HUDEP-2 (cell line): ENCODE results near the gene APC2.
"Not testable (repeated sequence)": the region's sequence is repeated elsewhere in the genome, so short reads cannot be mapped to it uniquely, and the experiment has no call there.

Source experiments
- DNase-seq, 76 experiments: peaks; one replicate each; lab custom pipeline; 2025; ENCODE audit not compliant: unreplicated experiment in 76 of 76; lab: John Stamatoyannopoulos, UW

The APC2 gene

DNA sequence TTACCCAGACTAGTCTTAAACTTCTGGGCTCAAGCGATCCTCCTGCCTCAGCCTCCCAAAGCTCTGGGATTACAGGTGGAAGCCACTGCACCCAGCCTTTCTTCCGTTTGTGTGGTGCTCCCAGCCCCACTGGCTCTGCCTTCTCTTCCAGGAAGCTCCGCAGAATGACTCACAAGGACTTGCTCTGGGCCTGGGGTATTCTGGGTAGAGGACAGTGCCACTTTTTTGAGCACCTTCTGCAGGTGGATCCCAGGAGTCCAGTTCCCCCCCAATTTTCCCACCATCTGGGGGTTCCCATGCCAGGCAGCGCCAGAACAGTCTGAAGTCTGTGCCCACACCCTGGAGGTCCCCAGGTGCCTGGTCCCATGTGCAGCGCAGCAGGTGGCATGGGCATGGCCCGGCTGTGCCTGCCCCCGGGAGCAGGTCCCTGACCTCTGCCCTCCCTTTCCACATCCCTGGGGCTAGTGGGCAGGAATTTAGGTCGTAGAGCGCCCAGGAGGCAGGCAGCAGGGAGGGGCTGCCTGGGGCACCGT is 42.6 kb downstream of the APC2 start:
- peak in 5 of 76 experiments; percentile 16 to 41 (median 27) for DNase-seq

DNA sequence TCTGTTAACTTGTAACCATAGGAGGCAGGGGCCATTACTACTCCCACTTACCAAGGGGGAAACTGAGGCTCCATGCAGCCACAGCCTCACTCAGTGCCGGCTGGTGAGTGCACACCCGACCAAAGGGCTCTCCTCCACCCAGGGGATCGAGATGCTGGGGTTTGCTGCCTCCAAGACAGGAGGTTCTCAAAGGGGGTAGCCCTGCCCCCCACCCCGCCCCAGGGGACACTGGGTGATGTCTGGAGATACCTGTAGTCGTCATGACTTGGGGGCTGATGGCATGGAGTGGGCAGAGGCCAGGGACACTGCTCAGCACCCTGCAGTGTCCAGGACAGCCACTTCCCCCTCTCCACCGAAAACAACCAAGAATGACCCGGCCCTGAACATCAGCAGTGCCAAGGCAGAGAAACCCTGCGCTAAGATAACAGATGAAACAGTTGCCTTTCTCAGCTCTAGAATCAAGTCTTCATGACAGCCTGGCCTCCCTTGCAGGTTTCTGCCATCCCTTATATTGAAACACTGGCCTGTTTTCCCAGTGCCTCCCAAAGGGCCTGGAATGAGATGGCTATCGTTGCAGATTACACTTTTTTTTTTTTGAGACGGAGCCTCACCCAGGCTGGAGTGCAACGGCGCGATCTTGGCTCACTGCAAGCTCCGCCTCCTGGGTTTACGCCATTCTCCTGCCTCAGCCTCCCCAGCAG is 44.3 kb downstream of the APC2 start:
- DNase-seq, result peak in 7 of 76 experiments; percentile 13 to 38 (median 28)

DNA sequence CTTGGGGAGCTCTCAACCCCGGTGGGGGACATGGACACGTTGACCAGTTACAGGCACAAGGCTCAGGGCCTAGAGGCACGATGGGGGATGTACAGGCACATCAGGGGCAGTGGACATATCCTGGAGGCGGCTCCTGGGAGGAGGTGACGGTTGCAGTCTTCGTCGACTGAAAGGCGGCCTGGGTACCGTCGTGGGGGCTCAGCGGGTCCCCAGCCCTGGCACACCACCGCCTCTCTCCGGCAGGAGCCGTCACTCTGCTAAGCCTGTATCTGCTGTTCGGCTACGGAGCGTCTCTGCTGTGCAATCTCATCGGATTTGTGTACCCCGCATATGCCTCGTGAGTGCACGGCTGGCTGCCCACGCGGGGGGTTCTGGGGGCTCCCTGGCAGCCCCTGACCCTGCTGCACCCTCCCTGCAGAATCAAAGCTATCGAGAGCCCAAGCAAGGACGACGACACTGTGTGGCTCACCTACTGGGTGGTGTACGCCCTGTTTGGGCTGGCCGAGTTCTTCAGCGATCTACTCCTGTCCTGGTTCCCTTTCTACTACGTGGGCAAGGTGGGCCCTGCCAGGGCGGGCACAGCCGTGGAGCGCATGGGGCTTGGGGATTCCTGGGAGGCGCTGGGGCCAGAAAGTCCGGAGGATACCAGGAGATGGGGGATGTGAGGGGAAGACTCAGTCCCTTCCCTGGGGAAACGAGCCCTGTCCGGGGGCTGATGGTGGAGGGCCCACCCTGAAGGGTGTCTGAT is 45.3 kb downstream of the APC2 start:
- DNase-seq, result no peak

DNA sequence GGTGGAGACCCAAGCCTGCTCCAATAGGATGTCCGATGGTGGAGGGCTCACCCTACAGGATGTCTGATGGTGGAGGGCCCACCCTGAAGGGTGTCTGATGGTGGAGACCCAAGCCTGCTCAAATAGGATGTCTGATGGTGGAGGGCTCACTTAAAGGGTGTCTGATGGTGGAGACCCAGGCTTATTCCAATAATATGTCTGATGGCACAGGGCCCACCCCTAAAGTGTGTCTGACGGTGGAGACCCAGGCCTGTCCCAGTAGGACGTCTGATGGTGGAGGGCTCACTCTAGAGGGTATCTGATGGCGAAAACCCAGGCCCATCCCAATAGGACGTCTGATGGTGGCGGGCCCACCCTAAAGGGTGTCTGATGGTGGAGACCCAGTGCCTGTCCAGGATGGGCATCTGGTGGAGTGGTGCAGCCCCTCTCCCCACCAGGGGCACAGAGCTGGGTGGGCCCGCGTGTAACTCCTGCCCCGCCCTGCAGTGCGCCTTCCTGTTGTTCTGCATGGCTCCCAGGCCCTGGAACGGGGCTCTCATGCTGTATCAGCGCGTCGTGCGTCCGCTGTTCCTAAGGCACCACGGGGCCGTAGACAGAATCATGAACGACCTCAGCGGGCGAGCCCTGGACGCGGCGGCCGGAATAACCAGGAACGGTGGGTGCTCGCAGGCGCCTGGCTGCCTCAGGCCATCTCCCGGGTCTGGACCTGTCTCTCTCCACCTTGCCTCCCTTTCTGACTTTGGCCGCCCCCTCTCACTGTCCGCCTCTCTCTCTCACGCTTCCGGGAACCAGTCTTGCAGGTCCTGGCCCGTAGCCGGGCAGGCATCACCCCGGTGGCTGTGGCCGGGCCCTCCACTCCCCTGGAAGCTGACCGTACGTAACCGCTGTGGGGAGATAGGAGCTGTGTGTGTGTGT is 46.1 kb downstream of the APC2 start:
- DNase-seq, result no peak

DNA sequence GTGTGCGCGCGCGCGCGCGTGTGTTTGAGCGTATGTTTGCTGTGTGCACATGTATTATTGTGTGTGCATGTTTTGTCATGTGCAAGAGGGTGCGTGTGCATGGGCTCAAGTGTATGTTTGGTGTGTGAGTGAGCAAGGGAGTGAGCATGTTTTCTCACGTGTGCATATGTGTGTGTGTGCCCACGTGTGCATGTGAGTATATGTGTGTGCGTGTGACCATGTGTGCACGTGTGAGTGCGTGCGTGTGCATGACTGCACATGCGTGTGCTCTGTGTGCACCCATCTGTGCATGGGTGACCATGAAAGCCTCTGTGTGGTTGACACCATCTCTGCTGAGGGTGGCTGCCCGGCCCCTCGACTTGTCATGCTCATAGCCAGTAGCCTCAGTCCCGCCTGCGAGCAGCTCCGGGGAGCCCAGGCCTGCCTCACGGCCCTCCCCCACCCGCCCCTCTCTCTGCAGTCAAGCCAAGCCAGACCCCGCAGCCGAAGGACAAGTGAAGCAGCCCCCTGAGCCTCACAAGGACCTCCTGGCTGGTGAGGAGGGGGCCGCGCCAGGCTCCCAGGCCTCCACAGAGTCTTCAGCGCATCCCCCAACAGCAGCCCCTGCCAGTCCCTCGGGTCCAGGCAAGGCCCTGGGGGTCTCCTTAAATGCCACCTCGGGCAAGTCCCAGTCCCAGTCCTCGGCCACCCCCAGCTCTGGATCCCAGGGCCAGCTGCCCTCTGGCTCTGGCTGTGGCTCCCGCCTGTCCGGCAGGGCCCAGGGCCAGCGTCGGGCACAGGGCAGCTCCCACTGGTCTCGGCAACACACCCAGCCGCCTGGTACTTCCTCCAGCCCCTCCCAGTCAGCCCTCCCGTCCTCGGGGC is 47.0 kb downstream of the APC2 start:
- no peak for DNase-seq

DNA sequence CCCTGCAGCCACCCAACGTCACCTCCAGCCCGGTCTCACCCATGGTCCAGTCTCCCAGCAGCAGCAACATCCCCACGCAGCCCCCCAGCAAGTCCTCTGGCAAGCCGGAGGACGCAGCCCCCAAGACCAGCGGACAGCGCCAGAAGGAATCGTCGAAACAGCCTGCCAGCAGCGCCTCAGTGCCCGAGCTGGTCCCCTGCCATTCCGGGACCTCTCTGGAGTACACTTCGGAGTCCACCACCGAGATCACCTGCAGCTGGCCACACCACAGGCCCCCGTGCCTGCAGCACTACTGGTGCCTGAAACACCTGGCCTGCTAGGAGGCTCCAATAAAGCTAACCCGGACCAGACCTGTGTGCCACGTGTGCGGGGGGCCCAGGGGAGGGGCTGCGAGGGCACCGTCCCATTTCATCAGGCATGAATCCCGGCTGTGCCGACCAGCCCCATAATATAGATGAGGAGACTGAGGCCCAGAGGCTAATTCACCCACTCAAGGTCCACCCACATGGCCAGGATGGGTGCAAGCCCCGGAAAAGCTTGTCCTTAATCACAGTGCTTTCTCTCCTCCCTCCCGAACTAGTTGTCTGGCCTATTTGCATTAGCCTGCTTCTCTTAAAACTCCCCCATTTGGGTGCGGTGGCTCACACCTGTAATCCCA is 47.8 kb downstream of the APC2 start:
- no peak for DNase-seq

DNA sequence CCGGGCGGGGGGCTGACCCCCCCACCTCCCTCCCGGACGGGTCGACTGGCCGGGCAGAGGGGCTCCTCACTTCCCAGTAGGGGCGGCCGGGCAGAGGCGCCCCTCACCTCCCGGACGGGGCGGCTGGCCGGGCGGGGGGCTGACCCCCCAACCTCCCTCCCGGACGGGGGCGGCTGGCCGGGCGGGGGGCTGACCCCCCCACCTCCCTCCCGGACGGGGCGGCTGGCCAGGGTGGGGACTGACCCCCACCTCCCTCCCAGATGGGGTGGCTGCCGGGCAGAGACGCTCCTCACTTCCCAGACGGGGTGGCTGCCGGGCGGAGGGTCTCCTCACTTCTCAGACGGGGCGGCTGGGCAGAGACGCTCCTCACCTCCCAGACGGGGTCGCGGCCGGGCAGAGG is 49.3 kb downstream of the APC2 start:
- DNase-seq, result not testable (repeated sequence)

DNA sequence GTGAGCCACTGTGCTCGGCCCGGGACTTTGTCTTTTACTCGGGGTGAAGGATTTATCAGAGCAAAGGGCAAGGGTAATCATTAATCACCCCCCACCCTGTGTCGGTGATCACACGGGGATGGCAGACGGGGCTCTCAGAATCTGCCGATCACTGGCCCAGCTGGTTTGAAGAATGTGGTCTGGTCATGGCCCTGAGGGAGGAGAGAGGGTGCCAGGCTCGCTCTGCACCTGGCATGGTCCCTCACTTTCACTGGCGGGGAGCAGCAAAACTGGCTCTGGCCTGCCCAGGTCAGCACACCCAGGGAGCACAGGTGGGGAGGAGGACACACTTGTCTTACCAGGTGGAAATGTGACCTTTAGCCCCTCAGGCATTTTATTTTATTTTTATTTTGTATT is 51.3 kb downstream of the APC2 start:
- DNase-seq, result no peak

DNA sequence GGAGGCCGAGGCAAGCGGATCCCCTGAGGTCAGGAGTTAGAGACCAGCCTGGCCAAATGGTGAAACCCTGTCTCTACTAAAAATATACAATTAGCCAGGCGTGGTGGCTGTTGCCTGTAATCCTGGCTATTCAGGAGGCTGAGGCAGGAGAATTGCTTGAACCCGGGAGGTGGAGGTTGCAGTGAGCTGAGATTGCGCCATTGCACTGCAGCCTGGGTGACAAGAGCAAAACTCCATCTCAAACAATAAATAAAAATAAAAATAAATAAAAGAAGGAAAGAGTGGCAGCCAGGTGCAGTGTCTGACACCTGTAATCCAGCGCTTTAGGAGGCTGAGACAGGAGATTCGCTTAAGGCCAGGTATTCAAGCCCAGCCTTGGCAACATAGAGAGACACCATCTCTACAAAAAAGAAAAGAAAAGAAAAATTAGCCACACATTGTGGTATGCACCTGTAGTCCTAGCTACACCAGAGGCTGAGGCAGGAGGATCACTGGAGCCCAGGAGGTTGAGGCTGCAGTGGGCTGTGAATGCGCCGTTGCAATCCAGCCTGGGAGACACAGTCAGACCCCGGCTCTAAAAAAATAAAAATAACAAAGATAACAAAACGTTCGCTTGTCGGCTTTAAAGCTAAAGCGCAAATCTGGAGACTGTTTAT is 52.6 kb downstream of the APC2 start:
- no peak for DNase-seq

DNA sequence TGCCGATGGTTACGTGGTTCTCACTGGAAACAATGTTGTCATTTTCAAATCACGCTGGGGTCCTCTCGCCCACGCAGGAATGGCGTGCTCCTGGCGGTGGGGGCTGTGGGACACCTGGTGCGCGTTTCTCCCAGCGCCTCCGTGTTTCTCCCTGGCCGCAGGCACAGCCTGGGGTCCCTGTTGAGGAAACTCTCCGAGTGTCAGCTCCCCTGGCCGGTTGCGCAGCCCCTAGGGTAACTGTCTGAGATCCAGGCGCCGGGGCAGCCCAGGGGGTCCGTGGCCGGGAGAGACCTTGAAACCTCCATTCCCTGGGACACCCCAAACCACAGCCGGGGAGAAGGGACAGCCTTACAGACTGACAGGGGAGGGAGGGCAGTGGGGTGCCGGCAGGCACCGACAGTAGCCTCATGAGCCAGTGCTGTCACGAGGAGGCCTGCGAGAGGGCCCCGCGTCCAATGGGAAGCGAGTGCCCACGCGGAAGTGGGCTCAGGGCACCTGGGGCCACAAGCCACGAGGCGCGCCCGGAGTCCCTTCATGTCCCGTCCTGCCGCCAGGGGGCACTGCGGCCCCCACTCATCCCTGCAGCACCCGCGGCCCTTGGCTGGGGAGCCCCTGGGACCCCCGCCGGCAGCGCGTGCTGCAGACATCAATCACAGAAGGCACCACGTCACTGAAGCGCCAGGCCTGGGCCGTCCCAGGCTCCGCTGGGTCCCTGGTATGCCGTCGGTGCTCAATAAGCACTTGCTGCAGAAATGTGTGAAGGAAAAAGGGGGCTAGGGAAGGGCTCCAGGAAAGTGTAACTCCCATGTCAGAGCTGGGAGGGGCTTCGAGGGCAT is 53.4 kb downstream of the APC2 start:
- DNase-seq, result peak in 63 of 76 experiments; percentile 18 to 83 (median 66)

DNA sequence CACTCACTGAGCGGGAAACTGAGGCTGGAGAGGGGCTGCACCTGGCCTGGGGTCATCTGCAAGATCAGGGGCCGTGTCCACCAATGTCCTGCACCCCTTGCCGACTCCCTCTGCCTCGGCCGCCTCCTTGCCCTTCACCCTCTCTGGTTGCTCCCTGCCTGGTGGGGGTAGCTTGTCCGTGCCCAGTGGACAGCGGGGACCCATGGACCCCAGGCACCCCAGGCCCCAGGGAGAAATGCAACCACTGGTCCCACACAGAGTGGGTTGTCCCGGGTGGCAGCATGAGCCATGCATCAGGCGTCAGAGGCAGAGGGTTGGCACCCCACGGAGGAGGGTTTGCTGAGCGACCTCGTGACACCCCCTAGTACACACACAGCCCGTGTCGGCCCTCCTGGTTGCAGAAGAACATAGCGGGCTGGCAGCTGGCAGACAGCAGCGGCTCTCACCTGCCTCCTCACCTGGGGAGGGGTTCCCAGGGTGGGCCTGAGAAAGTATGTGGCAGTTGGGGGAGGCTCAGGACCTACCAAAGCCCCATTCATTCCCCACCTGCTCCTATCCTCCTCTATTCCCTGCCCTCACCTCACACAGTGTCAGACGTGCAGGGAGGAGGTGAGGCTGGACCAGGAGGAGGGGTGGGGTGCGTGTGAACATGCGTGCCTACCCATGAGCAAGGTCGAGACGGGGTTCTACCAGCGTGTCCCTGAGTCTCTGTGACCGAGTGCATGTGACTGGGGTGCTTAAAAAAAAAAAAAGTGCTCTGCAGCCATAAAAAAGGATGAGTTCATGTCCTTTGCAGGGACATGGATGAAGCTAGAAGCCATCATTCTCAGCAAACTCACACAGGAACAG is 54.2 kb downstream of the APC2 start:
- DNase-seq, result no peak

DNA sequence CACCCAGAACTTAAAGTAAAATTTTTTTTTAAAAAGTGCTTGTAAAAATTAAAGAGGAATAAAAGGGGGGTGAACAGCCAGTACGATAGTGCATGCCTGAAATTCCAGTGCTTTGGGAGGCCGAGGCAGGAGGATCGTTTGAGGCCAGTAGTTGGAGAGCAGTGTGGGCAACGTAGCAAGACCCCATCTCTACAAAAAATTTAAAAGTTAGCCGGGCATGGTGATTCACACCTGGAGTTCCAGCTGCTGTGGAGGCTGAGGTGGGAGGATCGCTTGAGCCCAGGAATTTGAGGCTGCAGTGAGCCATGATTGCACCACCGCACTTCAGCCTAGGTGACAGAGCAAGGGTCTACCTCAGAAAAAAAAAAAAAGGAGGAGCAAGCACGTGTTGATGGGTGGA is 55.1 kb downstream of the APC2 start:
- no peak for DNase-seq

DNA sequence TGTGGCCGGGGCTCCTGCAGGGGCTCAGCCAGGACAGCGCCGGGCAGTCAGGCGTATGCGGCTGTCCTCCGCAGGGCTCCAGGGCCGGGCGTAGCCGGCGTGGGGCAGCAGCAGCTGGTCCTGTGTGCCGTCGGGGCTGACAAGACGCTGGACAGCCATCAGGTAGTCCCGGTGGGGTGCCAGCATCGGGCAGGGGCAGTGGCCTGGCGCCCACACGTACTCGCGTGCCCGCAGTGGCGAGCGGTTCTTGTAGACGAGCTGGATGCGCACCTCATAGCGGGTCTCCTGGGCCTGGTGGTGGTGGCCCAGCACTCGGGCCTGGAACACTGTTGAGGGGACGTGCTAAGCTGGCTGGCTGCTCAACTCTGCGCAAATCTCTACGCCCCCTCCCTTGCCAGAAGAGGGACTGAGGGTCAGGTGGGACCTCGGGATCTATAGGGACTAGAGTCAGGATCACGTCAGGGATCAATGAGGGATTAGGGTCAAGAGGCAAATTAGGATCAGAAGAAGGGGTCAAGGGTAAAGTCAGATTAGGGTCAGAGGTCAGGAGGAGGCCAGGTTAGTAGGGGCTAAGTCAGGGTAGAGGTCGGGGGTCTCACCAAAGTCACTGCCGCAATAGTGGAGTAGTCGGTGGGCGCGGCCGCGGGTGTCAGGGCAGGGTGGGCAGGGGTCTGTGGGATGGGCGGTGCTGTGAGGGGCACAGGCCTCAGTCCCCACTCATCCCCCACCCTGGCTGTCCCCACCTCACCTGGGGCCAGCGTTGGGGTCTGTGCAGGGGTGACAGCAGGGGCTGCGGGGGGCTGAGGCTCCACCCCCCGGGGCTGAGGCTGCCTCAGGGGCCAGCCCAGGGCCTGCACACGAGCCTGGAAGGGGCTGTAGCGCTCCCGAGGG is 56.3 kb downstream of the APC2 start:
- no peak for DNase-seq

DNA sequence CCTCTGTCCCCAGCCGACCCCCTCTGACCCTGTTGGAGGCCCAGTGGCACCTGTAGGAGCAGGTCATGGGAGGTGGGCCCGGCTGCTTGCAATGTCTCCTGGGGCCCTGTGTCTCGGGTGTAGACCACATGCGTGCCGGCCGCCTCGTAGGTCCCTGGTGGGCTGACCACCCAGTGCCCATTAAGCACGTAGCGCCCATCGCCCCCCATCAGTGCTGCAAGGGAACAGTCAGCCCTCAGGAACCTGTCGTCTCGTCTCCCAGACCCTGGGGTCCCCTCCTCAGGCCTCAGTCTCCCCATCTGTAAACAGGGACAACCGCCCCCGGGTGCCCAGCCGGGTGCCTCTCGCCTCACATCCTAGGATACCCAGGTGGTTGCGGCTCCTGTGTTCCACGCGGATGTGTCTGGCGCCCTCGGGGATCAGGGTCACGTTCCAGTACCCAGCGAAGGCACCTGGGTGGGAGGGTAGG is 57.3 kb downstream of the APC2 start:
- no peak for DNase-seq

DNA sequence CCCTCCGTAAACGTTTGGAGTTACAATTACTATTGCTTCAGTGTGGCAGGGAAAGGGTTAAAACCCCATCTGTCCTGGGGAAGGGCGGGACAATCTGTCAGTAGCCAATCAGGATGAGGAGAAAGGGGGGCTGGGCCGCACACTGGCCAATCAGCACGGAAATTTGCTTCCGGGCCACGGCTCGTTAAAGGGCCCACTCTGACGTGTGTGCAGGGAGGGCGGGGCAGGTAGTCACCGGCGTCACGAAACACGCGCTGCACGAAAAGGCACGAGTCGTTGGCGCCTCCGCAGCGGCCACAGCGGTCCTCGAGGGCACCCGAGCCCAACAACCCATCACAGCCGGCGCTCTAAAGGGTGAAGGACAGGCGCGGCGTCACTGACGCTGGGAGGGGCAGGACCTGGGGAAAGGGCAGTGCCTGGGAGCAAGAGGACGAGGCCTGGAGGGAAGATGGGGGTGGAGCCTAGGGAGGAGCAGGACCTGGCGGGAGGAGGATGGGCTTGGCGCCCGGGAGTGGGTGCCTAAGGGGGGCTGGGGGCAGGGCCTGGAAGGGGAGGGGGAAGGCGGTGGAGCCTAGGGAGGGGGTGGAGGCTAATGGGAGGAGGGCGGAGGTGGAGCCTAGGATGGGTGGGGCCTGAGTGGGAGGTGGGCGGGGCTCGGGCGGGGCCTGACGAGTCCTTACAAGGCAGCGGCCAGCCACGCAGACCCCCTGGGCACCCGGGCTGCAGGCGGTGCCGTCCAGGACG is 58.0 kb downstream of the APC2 start:
- DNase-seq, result peak; percentile 67 to 99 (median 97)

DNA sequence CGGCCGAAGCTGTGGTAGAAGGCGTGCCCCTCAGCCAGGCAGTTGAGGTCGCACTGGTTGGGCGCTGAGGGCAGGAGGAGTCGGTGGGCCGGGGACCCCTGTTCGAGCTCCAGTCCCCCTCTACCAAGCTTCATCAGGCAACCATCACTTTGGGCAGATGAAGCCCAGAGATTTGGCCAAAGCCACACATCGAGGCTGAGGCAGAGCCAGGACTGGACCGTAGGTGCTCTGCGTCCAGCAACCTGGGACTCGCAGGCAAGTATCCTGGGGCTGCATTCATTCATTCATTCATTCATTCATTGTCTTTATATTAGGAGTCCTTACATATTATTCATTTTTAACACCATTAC is 58.6 kb downstream of the APC2 start:
- peak in 1 of 76 experiments; percentile 63 for DNase-seq
